GM23338 (cell line): Measurements from ENCODE around the gene NSD1.

Experiments used
- CREB1 ChIP-seq: fragments of 250-450 bp; sonication (Bioruptor Pico); IDR thresholded peaks from 2 replicates; pipeline ENCODE4 v1.5.0; 2020; ENCODE audit warnings: low read depth, mild to moderate bottlenecking, moderate library complexity
- EZH2 ChIP-seq: fragments of 200-600 bp; sonication (generic); IDR thresholded peaks from one replicate; pipeline ENCODE4 v1.8.0; 2017; ENCODE audit warnings: antibody characterized with exemption, mild to moderate bottlenecking, low read depth; ENCODE audit not compliant: unreplicated experiment
- EZH2phosphoT487 ChIP-seq: fragments of 200-600 bp; sonication (generic); IDR thresholded peaks from one replicate; pipeline ENCODE4 v1.8.1; 2018; ENCODE audit warnings: antibody characterized with exemption; ENCODE audit not compliant: unreplicated experiment
- JUNB ChIP-seq: IDR thresholded peaks from one replicate; pipeline ENCODE4 v1.6.1; 2016; ENCODE audit warnings: antibody characterized with exemption; ENCODE audit not compliant: unreplicated experiment
- NANOG ChIP-seq: IDR thresholded peaks from 2 replicates; pipeline ENCODE4 v1.6.1; 2016; ENCODE audit warnings: antibody characterized with exemption, borderline replicate concordance
- POLR2AphosphoS5 ChIP-seq: IDR thresholded peaks from 2 replicates; pipeline ENCODE4 v1.6.1; 2016; ENCODE audit warnings: antibody characterized with exemption, low read depth
- STAT1 ChIP-seq: IDR thresholded peaks from one replicate; pipeline ENCODE4 v1.6.1; 2016; ENCODE audit warnings: antibody characterized with exemption; ENCODE audit not compliant: unreplicated experiment
- ZNF114 ChIP-seq: fragments of 250-450 bp; sonication (Bioruptor Pico); IDR thresholded peaks from 2 replicates; pipeline ENCODE4 v1.5.0; 2020; ENCODE audit warnings: mild to moderate bottlenecking, moderate library complexity
- ZNF331 ChIP-seq: fragments of 250-450 bp; sonication (Bioruptor Pico); IDR thresholded peaks from 2 replicates; pipeline ENCODE4 v1.5.0; 2020; ENCODE audit warnings: low read depth, mild to moderate bottlenecking, moderate library complexity
- TF ChIP-seq, protein P1 (sequence below), 2 experiments: fragments of 200-600 bp in 1 of 2; sonication (generic) in 1 of 2; conservative IDR thresholded peaks; 2 replicates each; pipeline versions ENCODE4 v1.5.1 to v1.6.1; 2016 to 2017; ENCODE audit warnings: antibody characterized with exemption in 2 of 2, low read depth in 2 of 2, mild to moderate bottlenecking in 2 of 2, moderate library complexity in 1 of 2
- TF ChIP-seq, protein P2 (sequence below): IDR thresholded peaks from 2 replicates; pipeline ENCODE4 v1.6.1; 2016; ENCODE audit warnings: antibody characterized with exemption
- TF ChIP-seq, protein P3 (sequence below): IDR thresholded peaks from one replicate; pipeline ENCODE4 v1.6.1; 2018; ENCODE audit warnings: antibody characterized with exemption; ENCODE audit not compliant: unreplicated experiment

DNA sequence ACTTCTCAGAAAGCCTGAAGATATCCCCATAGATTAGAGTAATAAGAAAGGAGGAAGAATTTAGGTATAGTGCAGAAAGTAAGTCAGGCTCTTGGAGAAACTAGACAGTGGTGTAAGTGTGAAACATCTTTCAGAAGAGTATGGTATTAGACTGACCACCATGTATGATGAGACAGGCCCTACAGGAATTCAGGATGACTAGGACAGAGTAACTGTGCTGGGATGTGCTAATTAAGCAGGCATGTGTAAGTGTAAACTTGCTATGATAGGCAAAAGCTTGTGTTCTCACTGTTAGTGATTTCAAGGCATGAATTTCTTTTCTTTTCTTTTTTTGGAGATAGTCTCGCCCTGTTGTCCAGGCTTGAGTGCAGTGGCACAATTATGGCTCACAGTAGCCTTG is 99.2 kb downstream of the NSD1 start:
- TF ChIP-seq, protein P1, sequence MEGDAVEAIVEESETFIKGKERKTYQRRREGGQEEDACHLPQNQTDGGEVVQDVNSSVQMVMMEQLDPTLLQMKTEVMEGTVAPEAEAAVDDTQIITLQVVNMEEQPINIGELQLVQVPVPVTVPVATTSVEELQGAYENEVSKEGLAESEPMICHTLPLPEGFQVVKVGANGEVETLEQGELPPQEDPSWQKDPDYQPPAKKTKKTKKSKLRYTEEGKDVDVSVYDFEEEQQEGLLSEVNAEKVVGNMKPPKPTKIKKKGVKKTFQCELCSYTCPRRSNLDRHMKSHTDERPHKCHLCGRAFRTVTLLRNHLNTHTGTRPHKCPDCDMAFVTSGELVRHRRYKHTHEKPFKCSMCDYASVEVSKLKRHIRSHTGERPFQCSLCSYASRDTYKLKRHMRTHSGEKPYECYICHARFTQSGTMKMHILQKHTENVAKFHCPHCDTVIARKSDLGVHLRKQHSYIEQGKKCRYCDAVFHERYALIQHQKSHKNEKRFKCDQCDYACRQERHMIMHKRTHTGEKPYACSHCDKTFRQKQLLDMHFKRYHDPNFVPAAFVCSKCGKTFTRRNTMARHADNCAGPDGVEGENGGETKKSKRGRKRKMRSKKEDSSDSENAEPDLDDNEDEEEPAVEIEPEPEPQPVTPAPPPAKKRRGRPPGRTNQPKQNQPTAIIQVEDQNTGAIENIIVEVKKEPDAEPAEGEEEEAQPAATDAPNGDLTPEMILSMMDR (conservative IDR thresholded peaks at IDR 0.05; ENCODE audit: low read depth in 2 of 2): no peak
- TF ChIP-seq, protein P2, sequence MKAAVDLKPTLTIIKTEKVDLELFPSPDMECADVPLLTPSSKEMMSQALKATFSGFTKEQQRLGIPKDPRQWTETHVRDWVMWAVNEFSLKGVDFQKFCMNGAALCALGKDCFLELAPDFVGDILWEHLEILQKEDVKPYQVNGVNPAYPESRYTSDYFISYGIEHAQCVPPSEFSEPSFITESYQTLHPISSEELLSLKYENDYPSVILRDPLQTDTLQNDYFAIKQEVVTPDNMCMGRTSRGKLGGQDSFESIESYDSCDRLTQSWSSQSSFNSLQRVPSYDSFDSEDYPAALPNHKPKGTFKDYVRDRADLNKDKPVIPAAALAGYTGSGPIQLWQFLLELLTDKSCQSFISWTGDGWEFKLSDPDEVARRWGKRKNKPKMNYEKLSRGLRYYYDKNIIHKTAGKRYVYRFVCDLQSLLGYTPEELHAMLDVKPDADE: no peak
- TF ChIP-seq POLR2AphosphoS5: no peak
- TF ChIP-seq, protein P3, sequence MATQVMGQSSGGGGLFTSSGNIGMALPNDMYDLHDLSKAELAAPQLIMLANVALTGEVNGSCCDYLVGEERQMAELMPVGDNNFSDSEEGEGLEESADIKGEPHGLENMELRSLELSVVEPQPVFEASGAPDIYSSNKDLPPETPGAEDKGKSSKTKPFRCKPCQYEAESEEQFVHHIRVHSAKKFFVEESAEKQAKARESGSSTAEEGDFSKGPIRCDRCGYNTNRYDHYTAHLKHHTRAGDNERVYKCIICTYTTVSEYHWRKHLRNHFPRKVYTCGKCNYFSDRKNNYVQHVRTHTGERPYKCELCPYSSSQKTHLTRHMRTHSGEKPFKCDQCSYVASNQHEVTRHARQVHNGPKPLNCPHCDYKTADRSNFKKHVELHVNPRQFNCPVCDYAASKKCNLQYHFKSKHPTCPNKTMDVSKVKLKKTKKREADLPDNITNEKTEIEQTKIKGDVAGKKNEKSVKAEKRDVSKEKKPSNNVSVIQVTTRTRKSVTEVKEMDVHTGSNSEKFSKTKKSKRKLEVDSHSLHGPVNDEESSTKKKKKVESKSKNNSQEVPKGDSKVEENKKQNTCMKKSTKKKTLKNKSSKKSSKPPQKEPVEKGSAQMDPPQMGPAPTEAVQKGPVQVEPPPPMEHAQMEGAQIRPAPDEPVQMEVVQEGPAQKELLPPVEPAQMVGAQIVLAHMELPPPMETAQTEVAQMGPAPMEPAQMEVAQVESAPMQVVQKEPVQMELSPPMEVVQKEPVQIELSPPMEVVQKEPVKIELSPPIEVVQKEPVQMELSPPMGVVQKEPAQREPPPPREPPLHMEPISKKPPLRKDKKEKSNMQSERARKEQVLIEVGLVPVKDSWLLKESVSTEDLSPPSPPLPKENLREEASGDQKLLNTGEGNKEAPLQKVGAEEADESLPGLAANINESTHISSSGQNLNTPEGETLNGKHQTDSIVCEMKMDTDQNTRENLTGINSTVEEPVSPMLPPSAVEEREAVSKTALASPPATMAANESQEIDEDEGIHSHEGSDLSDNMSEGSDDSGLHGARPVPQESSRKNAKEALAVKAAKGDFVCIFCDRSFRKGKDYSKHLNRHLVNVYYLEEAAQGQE: no peak
- TF ChIP-seq EZH2: no peak
- no peak for TF ChIP-seq EZH2phosphoT487
- no peak for TF ChIP-seq JUNB
- no peak for TF ChIP-seq NANOG
- no peak for TF ChIP-seq STAT1
- TF ChIP-seq ZNF114 (CRISPR knock-in tag): no peak
- TF ChIP-seq CREB1: no peak
- TF ChIP-seq ZNF331 (CRISPR knock-in tag): no peak
